ENCODE data around the gene GMCL1.

DNA sequence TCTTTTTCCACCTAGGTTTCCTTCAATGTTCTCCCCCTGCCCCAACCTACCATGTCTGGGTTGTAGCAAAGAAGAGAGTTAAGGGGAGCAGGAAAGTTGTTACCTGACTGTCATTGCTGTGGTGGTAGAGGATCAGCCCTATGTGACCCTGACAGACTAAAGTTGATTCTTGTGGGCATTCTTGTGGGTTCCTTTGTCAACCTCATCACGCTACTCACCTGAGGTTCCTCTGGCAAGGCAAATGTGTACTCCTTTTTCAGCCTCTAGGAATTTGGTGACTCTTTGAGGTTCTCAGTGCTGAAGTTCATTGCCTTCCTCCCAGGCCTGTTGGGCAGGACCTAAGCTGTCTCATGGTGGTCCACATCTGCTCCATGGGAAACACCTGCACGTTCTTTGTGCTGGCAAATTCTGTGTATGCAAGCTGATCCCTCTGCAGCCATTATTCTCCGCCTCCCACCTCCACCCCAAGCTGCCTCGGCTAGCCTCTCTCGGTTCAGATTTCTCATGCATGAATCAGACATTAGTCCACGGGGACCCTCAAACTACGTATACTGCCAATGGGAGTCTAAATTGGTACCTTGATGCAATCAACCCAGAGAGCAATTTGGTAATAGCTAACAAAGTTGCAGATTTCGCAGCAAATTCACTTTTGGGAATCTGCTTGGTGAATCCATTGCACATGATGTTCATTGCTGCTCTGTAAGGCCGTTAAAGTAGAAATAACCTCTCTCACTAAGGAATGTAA lies 1.5 kb upstream of the GMCL1 start:
- no peak for TF ChIP-seq FOXK1 (CRISPR knock-in tag; IDR thresholded peaks at IDR 0.05; ENCODE audit: borderline replicate concordance)
- no peak for TF ChIP-seq POLR2A (conservative IDR thresholded peaks at IDR 0.05)
- TF ChIP-seq ETV6 (IDR thresholded peaks at IDR 0.05; ENCODE audit: borderline replicate concordance in 1 of 2, low read depth in 2 of 2, low read length in 1 of 2): no peak
- no peak for TF ChIP-seq ETV6 (CRISPR knock-in tag; IDR thresholded peaks at IDR 0.05; ENCODE audit: borderline replicate concordance)
- TF ChIP-seq, protein P1, sequence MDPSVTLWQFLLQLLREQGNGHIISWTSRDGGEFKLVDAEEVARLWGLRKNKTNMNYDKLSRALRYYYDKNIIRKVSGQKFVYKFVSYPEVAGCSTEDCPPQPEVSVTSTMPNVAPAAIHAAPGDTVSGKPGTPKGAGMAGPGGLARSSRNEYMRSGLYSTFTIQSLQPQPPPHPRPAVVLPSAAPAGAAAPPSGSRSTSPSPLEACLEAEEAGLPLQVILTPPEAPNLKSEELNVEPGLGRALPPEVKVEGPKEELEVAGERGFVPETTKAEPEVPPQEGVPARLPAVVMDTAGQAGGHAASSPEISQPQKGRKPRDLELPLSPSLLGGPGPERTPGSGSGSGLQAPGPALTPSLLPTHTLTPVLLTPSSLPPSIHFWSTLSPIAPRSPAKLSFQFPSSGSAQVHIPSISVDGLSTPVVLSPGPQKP (CRISPR knock-in tag; IDR thresholded peaks at IDR 0.05): no peak
- no peak for TF ChIP-seq ELF1 (tag; IDR thresholded peaks at IDR 0.05)
- TF ChIP-seq, protein P2, sequence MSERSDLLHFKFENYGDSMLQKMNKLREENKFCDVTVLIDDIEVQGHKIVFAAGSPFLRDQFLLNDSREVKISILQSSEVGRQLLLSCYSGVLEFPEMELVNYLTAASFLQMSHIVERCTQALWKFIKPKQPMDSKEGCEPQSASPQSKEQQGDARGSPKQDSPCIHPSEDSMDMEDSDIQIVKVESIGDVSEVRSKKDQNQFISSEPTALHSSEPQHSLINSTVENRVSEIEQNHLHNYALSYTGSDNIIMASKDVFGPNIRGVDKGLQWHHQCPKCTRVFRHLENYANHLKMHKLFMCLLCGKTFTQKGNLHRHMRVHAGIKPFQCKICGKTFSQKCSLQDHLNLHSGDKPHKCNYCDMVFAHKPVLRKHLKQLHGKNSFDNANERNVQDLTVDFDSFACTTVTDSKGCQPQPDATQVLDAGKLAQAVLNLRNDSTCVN (CRISPR knock-in tag; IDR thresholded peaks at IDR 0.05): no peak
- TF ChIP-seq SAFB2 (IDR thresholded peaks at IDR 0.05; ENCODE audit: borderline replicate concordance, low read depth, low read length, severe bottlenecking): no peak
- no peak for TF ChIP-seq ZNF253 (CRISPR knock-in tag; conservative IDR thresholded peaks at IDR 0.05)
- TF ChIP-seq, protein P3, sequence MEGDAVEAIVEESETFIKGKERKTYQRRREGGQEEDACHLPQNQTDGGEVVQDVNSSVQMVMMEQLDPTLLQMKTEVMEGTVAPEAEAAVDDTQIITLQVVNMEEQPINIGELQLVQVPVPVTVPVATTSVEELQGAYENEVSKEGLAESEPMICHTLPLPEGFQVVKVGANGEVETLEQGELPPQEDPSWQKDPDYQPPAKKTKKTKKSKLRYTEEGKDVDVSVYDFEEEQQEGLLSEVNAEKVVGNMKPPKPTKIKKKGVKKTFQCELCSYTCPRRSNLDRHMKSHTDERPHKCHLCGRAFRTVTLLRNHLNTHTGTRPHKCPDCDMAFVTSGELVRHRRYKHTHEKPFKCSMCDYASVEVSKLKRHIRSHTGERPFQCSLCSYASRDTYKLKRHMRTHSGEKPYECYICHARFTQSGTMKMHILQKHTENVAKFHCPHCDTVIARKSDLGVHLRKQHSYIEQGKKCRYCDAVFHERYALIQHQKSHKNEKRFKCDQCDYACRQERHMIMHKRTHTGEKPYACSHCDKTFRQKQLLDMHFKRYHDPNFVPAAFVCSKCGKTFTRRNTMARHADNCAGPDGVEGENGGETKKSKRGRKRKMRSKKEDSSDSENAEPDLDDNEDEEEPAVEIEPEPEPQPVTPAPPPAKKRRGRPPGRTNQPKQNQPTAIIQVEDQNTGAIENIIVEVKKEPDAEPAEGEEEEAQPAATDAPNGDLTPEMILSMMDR (IDR thresholded peaks at IDR 0.05 in 2 of 3, conservative IDR thresholded peaks at IDR 0.05 in 1 of 3; ENCODE audit: insufficient read depth in 2 of 3, low read depth in 1 of 3, low read length in 3 of 3): no peak
- TF ChIP-seq NFIC (IDR thresholded peaks at IDR 0.05): no peak
